HG02938 (cell line): Measurements from ENCODE around the gene CTSO.
"Not testable (repeated sequence)": the region's sequence is repeated elsewhere in the genome, so short reads cannot be mapped to it uniquely, and the experiment has no call there.

ENCODE experiments used
- ATAC-seq: cut with Tn5 transposase; IDR thresholded peaks from one replicate; pipeline ENCODE4 v1.9.1; 2021; ENCODE audit warnings: mild to moderate bottlenecking, moderate library complexity; ENCODE audit not compliant: unreplicated experiment

The CTSO gene

DNA sequence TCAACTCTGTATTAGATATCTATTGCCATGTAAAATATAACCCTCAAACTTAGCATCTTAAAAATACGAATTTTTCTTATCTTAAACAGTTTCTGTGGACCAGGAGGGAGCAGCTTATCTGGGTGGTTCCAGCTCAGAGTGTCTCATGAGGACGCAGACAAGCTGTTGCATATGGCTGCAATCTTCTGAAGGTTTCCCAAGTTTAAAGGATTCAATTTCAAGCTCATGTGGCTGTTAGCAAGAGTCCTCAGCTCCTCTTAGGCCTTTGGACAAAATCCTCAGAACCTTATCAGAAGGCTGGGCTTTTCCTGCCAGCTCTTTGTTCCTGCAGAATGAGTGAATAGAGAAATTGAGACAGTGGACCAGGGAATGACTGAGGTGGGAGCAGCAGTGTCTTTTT, 2.8 kb upstream of the CTSO start:
- ATAC-seq: no peak

DNA sequence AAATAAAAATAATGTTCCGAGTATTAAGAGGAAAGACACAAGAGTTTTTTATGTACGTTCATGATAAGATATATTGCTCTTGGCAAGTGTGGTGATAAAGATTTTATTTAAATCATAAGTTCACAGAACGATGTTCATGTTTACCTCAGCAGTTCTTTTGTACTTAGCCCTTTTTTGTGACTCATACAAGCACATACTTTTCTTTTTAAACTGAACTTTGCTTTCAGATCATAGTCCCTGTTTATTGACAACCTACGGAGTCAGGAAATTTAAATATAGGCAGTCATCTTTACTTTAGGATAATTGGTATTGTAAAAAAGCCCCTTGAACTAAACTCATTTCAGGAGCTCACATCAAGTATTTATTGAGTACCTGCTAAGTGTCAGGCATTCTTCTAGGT, 1.3 kb upstream of the CTSO start:
- no peak for ATAC-seq

DNA sequence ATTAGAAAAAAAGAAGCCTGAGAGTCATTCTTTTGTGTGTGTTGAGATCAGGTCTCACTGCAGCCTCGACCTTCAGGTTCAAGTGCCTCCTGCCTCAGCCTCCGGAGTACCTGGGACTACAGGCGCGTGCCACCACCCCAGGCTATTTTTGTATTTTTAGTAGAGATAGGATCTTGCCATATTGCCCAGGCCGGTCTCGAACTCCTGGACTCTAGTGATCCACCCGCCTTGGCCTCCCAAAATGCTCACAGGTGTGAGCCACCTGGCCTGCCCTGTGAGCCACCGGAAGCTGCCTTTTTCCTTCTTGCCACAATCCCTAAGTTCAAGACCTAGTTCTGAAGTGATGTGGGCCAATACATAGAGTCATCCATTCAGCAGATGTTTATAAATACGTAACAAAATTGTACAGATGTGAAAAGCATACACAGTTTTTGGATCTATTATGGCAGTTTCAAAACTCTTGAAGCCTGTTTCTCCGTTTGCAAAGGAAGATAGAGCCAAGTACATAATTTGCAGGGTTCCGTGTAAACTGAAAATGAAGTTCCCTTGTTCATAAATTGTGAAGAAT, 536 bp upstream of the CTSO start:
- ATAC-seq: no peak

DNA sequence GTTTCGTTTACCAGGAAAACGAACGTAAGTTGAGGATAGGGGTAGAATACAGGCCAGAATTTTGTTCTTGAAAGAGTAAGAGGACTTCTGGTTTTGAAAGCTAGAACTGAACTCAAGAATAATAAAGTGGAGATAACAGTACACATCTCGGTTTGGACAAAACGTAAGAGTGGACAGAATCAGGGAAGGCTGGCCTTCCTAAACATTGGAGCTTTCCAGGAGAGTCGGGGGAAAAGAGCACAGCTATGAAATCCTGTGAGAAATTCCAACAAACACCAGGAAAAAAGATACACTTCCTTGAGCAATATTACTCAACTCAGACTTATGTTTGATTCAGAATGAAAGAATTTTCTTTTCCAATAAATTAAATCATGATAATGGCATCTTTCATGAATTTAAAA, 1.2 kb downstream of the CTSO start:
- no peak for ATAC-seq

DNA sequence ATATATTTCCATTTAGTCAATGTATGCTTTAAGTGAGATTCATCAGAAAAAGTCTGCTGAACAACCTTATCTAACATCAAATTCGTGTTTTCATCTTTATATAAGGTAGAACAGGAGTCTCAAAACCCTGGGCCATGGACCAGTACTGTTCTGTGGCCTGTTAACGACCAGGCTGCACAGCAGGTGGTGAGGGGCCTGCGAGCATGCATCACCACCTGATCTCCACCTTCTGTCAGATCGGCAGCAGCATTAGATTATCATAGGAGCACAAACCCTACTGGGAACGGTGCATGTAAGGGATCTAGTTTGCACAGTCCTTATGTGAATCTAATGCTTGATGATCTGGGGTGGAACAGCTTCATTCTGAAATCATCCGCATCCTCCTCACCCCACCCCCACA, 3.2 kb downstream of the CTSO start:
- no peak for ATAC-seq

DNA sequence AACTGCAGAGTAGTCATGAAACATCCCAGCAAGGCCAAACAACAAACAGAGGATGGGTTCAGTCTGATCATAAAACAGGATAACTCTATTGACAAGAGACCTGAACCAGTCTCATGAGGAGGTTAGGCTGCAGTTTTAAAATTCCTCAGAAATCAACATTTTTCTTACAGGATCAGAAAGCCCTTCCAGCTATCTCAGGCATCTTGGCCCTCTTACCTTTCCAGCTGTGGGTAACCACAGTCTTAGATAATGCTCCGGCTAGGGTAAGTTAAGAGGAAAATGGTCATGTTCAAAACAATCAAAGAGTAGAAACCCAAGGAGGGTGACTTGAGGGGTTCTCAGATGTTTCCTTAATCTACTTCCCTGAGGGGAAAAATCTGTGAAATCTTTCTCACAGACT, 5.1 kb downstream of the CTSO start:
- no peak for ATAC-seq

DNA sequence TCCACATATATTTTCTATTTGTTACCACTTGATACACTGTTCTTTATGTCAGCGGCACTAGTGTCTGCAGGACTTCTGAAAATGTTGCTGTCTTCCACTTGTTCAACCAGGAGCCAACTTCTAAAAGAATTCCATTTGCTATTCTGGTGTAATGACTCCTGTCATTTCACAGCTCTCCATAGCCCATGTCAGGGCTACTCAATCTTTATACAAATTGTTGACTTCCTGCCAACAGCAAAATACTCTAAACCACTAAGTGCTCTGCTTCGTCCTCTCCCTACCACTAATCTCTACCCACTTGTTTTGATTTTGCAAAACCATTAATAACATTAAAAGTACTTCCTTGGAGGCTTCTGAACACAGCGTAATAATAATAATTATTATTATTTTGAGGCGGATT, 7.2 kb downstream of the CTSO start:
- ATAC-seq: no peak

DNA sequence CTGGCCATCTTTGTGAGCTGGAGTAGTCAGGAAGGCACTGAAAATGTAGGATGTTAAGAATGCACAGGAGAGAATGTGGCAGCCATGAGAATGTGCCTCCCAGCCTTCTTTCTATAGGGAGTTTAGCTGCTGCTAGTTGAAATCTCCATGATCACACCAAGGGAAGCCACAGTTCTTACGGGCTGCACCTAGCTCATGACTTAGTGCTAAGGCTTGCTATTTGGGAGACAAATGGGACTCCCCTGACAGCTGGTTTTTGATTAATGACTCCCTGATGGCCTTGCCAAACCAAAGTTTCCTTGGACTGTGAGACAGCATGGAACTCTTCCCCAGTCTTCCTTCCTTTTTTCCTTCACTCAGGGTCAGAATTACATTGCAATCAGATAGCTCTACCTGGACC, 9.2 kb downstream of the CTSO start:
- no peak for ATAC-seq

DNA sequence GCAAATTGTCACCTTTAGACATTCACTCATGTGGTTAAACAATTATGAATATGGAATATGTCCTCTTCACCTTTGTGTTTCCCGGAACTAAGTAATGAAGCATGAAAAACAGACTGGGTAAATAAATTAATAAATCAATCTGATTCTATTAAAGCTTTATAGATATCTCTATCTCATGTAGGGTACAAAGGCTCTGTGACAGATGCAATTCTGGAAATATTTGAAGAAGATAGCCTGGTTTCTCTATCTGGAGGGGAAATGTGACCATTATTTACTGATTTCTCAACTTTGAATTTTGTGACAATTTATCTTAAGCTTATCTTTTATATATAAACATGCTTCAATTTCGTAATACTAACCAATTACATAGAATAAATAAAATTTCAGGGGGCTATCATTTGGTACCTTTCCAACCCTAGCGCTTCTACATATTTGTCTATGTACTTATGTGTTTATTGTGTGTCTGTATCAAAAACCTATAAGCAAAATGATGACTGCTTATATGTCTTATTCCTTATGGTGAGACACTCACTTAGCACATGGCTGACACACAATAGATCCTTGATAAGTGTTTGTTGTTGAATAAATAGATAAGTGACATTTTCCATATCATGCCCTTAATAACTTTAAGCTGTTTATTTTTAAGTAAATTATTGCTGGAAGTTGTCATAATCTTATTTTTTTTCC, 9.9 kb downstream of the CTSO start:
- no peak for ATAC-seq

DNA sequence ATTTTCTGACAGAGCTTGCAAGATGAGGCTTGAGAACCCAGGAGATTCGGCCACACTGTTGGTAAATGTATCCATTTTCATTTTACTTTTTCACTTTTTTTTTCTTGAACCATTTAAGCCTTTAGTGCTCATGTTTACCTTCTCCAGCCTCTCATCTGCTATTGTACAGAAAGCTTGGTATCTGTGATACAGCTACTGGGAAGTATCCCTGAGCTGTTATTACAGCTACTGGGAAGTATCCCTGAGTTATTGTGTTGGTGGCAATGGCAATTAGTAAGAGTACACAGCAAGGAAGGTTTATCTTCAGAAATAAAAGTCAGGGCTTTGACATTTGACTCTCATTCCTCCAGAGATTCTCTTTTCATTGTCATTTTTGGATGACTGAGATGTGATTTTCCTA, 11.8 kb downstream of the CTSO start:
- no peak for ATAC-seq

DNA sequence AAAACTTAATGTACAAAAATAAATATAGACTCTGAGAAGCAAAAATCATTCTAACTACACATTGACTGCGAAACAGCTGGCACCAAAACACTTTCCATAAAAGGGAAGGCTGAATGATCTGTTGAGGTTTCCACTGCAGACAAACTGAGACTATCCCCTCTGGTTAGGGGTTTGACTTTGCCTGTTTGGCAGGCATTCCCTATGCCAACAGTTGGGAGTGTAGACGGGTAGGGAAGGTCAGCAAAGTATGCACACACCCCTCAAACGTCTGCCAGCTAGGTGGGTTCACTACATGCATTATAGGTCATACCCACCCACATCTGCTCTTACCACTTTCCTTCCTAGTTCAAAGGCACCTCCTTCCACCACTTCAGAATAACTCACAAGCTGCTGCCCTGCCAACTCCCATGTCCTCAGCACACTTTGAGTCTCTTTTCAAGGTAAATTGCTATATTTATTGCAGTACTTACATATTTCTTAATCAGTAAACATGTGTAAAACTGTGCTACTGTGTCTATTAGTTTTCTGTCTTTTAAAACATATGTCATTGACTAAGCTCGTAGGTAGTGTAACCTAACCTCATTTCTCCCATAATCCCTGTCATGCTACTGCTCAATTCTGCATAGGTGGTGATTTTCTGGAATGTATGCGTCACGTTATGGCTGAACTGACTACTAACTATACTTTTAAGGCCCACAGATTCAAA, 12.4 kb downstream of the CTSO start:
- no peak for ATAC-seq

DNA sequence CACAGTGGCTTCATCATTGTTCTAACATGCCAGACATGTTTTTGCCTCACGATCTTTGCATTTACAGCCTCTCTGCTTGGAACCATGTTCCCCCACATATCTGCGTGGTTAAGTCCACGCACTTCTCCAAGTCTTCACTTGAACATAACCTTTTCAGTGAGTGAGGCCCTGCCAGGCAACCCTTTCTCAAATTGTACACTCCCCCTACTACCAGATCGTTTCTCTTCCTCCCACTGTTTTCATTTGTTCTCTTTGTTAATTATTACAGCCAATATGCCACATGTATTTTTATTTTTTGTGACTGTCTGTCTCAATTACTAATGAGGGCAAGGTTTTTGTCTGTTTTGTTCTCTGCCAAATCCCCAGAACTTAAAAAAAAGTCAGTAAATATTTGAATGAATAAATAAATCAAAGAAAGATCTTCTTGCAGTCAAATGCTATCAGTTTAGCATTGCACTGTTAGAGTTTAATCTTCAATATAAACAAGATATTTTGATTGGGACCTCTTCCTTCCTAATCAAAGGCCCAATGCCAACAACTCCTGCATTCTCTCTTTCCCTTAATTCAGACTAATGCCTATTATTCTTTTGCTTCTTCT, 18.2 kb downstream of the CTSO start:
- no peak for ATAC-seq

DNA sequence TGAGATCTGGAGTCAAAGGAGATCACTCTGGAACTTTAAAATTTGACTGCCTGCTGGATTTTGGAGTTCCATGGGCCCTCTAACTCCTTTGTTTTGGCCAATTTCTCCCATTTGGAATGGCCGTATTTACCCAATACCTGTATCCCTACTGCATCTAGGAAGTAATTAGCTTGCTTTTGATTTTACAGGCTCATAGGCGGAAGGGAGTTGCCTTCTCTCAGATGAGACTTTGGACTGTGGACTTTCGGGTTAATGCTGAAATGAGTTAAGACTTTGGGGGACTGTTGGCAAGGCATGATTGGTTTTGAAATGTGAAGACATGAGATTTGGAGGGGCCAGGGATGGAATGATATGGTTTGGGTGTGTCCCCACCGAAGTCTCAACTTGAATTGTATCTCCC, 19.0 kb downstream of the CTSO start:
- ATAC-seq: not testable (repeated sequence)

DNA sequence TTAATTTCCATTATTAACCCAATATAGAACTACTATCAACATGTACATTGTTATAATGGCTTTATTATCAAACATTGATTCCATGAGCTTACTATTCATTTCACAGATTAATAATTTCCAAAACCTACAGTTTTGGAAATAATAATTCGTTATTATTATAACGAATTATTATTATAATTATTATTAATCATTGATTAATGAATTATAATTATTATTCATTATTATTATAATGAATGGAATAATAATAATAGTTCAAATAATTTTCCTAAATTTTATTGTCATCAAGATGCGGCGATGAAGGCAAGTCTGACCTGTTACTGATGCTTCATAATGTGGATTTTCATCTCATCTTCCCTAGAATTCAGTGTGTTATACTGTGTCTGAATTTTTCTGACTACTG, 22.0 kb downstream of the CTSO start:
- ATAC-seq: no peak

DNA sequence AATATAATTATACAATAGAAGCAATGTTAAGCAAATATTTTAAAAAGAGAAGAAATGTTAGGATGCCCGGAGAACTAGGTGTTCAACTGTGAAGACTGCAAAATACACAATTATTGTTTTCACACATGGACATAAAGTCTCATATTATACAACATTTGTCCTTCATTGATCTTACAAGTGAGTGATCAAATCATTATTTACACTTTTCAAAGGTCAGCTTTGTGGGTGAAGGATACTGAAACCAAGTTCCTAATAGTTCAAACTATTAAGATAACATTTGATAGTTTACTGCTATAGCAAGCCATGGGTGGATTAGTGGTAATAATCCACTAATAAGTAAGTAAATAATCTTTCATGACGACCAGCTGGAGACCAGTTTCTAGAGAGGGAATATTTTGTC, 23.3 kb downstream of the CTSO start:
- ATAC-seq: no peak

DNA sequence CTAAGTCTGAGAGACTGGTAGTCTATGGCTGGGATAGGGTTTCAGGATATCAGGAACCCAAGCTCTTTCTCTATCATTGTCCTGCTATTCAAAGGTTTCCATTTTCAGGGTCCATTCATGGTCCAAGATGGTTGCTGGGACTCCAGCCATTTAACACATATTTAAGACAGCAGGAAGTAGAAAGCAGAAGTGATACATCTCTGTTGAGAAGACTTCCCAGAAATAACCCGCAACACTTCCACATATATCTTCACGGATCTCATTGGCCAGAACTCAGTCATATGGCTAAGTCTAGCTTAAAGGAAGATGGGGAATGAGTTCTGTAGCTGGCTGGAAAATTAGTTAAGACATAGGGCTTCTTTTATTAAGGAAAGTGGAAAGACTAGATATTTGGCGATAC, 23.8 kb downstream of the CTSO start:
- ATAC-seq: peak; percentile 54

DNA sequence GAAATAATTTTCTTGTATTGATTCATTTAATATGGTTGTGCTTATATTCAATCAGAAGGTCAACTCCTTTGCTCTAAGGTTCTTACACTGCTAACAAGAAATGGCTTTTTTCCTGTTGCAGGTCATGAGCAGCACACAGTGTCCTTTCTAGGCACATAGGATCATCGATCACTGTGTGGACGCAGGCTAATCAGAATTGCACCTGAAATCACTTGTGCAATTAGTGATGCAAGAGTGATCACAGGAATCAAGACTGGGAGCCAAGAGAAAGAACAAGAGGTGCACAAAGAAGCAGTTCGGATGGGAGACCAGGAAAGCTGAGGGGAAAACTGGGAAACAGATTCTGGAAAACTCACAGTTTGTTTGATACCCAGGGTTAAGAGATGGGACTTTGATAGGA, 29.0 kb downstream of the CTSO start:
- no peak for ATAC-seq

DNA sequence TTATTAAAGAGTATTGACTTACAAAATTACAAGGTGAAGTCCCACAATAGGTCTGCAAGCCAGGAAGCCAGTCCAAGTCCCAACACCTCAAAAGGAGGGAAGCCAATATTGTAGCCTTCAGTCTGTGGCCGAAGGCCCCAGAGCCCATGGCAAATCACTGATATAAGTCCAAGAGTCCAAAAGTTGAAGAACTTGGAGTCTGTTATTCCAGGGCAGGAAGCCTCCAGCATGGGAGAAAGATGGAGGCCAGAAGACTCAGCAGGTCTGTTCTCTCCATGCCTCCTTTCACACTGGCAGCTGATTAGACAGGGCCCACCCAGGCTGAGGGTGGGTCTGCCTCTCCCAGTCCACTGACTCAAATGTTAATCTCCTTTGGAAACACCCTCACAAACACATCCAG, 32.1 kb downstream of the CTSO start:
- no peak for ATAC-seq

DNA sequence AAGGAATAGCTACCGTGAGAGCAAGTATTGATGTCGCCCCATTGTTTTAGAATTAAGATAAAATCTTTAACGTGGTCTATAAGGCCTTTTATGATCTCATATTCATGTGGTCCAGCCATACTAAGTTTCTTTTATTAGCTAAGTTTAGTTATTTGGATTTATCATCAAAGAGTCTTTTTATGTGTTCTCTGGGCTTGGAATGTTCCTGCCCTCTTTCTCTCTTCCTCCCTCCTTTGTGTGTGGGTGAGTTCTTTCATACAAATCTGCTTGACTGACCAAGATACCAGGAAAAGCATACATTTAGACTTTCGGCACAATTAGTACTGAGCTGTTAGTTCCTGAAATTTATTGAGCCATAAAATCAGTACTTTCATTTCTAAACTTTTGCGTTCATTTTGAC, 38.9 kb downstream of the CTSO start:
- no peak for ATAC-seq

DNA sequence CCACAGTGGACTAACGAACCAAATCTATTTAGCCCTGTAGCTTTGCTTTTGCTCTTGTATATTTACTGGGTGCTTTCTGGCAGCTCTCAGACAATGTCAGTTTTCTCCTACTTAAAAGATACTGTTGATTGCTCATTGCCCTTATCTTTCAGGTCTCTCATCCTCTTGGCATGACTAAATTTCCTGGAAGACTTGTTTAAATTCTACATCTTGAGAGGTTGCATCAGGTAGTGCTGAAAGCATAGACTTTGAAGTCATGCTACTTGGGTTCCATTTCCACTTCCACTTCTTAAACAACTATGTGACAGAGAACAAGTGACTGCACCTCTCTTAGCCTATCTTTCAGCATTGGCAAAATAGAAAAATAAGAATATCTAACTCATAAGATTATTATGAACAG, 41.8 kb downstream of the CTSO start:
- ATAC-seq: no peak

DNA sequence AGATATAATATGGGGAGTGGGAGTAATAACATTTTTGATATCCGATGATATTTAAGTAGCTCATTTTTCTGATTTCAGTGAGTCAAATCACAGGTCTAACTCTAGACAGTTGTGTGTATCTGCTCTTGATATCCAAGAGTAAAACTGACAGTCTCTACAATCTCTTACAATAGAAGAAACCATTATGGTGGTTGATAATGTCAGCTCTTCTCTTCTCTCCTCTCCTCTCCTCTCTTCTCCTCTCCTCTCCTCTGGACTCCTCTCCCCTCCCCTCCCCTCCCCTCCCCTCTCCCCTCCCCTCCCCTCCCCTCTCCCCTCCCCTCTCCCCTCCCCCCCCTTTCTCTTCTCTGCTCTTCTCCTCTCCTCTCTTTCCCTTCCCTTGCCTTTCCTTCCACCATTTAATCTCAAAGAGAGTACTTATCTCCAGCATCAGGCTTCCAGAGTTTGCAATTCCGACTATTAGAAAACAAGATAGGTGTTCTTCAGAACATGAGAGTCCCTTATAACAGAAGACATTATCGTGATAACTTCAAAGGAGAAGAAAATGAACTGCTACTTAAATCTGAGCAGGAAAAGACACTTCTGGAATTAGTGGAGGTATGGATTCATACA, 43.9 kb downstream of the CTSO start:
- ATAC-seq: no peak
